CD4-positive, alpha-beta T cell treated with Interleukin-10 for 1 hour (primary cell): ENCODE measurements around the gene NDRG3.

ENCODE experiments used
- DNase-seq: peaks from one replicate; pipeline ENCODE4 v3.0.0-alpha.2; 2020

The NDRG3 gene

DNA sequence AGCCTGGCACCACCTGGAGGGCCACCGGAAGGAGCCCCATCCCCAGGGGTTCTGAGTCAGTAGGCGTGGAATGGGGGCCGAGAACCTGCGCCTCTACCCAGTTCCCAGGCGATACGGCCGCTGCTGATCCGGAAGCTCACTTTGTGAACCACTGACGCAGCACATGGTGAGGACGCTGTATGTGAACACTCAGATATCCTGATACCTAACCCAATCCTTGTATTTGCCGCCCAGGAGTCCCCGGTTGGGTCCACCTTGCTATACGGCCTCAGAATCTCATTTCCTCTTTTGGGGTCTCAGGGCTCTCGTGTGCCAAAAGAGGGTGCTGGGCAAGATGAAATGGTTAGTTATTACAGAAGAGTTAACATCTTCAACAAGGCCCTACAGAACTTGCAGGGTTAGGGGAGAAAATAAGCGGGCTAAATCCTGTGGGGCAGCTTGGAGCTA lies 140.9 kb downstream of the NDRG3 start:
- peak; percentile 69 for DNase-seq
